Measurements from ENCODE around the gene ACIN1. TPM values are rescaled to one million over a fixed set of nuclear protein-coding genes. Genes with fewer than 3 reads are reported as not detected.
"Not testable (repeated sequence)": the region's sequence is repeated elsewhere in the genome, so short reads cannot be mapped to it uniquely, and the experiment has no call there.

ACIN1 gene
- total RNA-seq, 1 donor from 2014 or later = 64.6 TPM

GRCh38 chr14:23114120-23114458 is 19.2 kb upstream of the ACIN1 start:
- Histone ChIP-seq H3K4me1 (peaks cover 7% of the 10 kb centered on the region), H3K9me3 (replicated peaks) (no peaks in the 10 kb centered on the region), H3K4me3 (no peak overlapping the region), H3K36me3 (no peaks in the 10 kb centered on the region), H3K27me3 (ENCODE audit: low read depth) (peaks cover 73% of the 10 kb centered on the region), H3K27ac (replicated peaks) (no peak overlapping the region)
- TF ChIP-seq CTCF (IDR thresholded peaks at IDR 0.05; ENCODE audit: borderline replicate concordance) = no peak
- no peak for DNase-seq
- intact Hi-C loops (cut with micrococcal nuclease) = loop anchor here (5.0 kb wide), 1 partner anchor 83 kb away; no protein-coding TSS in a partner anchor

DNA sequence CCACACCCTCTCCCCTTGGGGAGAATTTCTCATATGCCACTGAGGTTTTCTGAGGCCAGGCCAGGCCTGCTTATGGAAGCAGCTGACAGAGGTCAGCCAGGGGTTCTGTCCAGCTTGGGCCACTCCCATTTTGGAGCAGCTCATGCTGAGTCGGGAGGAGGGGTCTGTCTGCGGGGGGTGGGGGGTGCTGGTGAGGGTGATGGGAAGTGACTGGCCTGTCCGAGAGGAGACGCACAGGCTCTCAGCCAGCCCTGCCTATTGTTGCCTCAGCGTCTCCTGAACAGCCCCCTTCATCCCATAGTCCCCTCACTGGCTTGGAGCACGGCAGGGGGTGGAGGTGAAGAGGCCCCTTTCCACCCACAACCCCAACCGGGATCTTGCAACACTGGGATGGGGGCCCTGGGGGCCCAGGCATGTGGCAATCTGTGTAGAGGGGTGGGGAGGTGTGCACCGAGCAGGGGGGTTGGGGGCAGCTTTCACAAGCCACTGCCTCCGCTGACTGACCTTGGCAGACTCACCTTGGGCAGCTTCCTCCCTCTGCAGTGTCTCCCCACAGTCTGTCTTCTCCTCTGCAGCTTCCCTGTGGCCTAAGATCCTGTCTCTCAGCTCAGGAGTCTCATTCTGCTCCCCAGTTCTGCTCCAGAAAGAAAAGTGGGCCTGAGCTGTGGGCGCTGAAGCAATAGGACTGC is 18.6 kb upstream of the ACIN1 start:
- no peak for DNase-seq
- no peak for TF ChIP-seq CTCF (IDR thresholded peaks at IDR 0.05; ENCODE audit: borderline replicate concordance)
- Histone ChIP-seq H3K4me3 (no peak overlapping the region), H3K27ac (replicated peaks) (no peak overlapping the region), H3K36me3 (no peaks in the 10 kb centered on the region), H3K27me3 (ENCODE audit: low read depth) (peaks cover 73% of the 10 kb centered on the region), H3K9me3 (replicated peaks) (no peaks in the 10 kb centered on the region), H3K4me1 (peaks cover 7% of the 10 kb centered on the region)
- intact Hi-C loops (cut with micrococcal nuclease) = loop anchor here (5.0 kb wide), 1 partner anchor 84 kb away; no protein-coding TSS in a partner anchor

DNA sequence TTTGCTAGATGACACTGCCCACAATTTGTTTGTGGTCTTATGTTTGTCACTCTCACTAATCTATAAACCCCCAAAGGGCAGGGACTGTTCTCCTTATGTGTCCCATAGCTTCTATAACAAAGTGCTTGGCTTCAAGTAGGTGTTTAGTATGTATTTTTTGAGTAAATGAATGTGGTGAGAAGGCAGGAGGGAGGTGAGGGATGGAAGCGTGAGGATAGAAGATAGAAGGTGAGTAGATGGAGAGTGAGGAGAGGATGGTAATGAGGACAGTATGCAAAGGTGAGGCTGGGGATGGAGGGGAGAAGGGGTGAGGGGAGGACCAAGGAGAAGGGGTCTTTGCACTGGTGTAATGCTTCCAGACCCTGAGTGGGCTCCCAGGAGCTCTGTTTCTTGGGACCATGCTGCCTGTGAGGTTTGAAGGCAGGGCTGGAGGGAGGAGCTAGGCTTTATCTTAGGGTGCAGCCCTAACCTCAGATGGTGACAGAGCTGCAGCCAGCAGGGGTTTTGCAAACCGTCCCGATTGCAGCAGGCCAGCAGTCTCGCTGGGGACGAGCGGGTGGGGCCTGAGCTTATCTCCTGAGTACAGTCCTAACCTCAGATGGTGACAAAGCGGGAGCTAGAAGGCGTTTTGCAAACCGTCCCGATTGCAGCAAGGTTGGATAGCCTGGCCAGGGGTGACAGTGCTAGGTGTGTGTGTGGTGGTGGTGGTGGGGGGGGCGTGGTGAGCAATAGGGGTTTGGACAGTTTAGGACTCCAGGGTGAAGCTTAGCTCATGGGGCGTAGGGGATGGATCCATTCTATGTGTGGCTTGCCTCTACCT is 17.6 kb upstream of the ACIN1 start:
- no peak for TF ChIP-seq CTCF (IDR thresholded peaks at IDR 0.05; ENCODE audit: borderline replicate concordance)
- no peaks in the 10 kb centered on the region for H3K9me3 ChIP-seq (replicated peaks)
- DNase-seq = no peak
- intact Hi-C loops (cut with micrococcal nuclease) = loop anchor here (5.0 kb wide), 1 partner anchor 85 kb away; no protein-coding TSS in a partner anchor
- H3K27me3 ChIP-seq (ENCODE audit: low read depth) = peaks cover 69% of the 10 kb centered on the region
- no peaks in the 10 kb centered on the region for H3K36me3 ChIP-seq
- peaks cover 7% of the 10 kb centered on the region for H3K4me1 ChIP-seq
- no peak overlapping the region for H3K27ac ChIP-seq (replicated peaks)
- H3K4me3 ChIP-seq = no peak overlapping the region

GRCh38 chr14:23110579-23111365 is 15.8 kb upstream of the ACIN1 start:
- TF ChIP-seq CTCF (IDR thresholded peaks at IDR 0.05; ENCODE audit: borderline replicate concordance) = no peak
- no peak overlapping the region for H3K27ac ChIP-seq (replicated peaks)
- peaks cover 55% of the 10 kb centered on the region for H3K27me3 ChIP-seq (ENCODE audit: low read depth)
- no peaks in the 10 kb centered on the region for H3K36me3 ChIP-seq
- H3K9me3 ChIP-seq (replicated peaks) = no peaks in the 10 kb centered on the region
- H3K4me3 ChIP-seq = no peak overlapping the region
- no peak for DNase-seq
- intact Hi-C loops (cut with micrococcal nuclease) = loop anchor here (5.0 kb wide), 1 partner anchor 87 kb away; no protein-coding TSS in a partner anchor
- H3K4me1 ChIP-seq = peaks cover 7% of the 10 kb centered on the region

- Histone ChIP-seq H3K4me3 (no peak overlapping the region), H3K36me3 (no peaks in the 10 kb centered on the region), H3K27ac (replicated peaks) (no peak overlapping the region), H3K27me3 (ENCODE audit: low read depth) (peaks cover 45% of the 10 kb centered on the region), H3K9me3 (replicated peaks) (no peaks in the 10 kb centered on the region), H3K4me1 (peaks cover 9% of the 10 kb centered on the region)
- no peak for DNase-seq
- intact Hi-C loops (cut with micrococcal nuclease) = loop anchor here (5.0 kb wide), 1 partner anchor 88 kb away; no protein-coding TSS in a partner anchor
- TF ChIP-seq CTCF (IDR thresholded peaks at IDR 0.05; ENCODE audit: borderline replicate concordance) = no peak
These were observed 14.8 kb upstream of the ACIN1 start for GRCh38 chr14:23109769-23110168.

DNA sequence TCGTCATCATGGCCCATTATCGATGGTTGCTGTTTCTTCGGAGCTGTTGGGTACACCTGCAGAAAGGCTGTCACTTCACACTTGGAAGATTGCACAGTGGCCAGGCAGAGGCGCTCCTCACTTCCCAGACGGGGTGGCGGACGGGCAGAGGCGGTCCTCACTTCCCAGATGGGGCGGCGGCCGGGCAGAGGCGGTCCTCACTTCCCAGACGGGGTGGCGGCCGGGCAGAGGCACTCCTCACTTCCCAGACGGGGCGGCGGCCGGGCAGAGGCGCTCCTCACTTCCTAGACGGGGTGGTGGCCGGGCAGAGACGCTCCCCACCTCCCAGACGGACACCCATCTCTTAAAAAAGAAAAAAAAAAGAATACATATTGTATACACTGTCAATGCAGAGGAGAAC is 13.2 kb upstream of the ACIN1 start:
- H3K27ac ChIP-seq (replicated peaks); intact Hi-C loops (cut with micrococcal nuclease); H3K4me1 ChIP-seq; H3K36me3 ChIP-seq; H3K4me3 ChIP-seq; DNase-seq; H3K9me3 ChIP-seq (replicated peaks): not testable (repeated sequence)
- H3K27me3 ChIP-seq (ENCODE audit: low read depth) = peaks cover 31% of the 10 kb centered on the region

- H3K4me1 ChIP-seq; intact Hi-C loops (cut with micrococcal nuclease); H3K36me3 ChIP-seq; H3K4me3 ChIP-seq; H3K9me3 ChIP-seq (replicated peaks); DNase-seq; H3K27ac ChIP-seq (replicated peaks): not testable (repeated sequence)
- H3K27me3 ChIP-seq (ENCODE audit: low read depth) = peaks cover 29% of the 10 kb centered on the region
These were observed 12.7 kb upstream of the ACIN1 start for GRCh38 chr14:23107620-23108019.
